ENCODE results near the gene APLF.

- no peak for TF ChIP-seq POLR2AphosphoS5 (IDR thresholded peaks at IDR 0.05; ENCODE audit: low read depth, low read length)
- TF ChIP-seq CTCF (IDR thresholded peaks at IDR 0.05; ENCODE audit: control extremely low read depth in 1 of 3, insufficient read depth in 1 of 3, low read depth in 1 of 3, low read length in 3 of 3) = no peak
- no peak for TF ChIP-seq SIX5 (IDR thresholded peaks at IDR 0.05; ENCODE audit: low read depth, low read length)
- TF ChIP-seq EZH2 (IDR thresholded peaks at IDR 0.05; ENCODE audit: low read depth, low read length, severe bottlenecking) = no peak
- no peak for TF ChIP-seq ASH2L (IDR thresholded peaks at IDR 0.05; ENCODE audit: low read length)
- no peak for TF ChIP-seq SP1 (IDR thresholded peaks at IDR 0.05; ENCODE audit: low read depth, low read length)
- no peak for TF ChIP-seq CREB1 (IDR thresholded peaks at IDR 0.05)
- no peak for TF ChIP-seq MAFK (IDR thresholded peaks at IDR 0.05; ENCODE audit: low read depth, low read length)
- TF ChIP-seq FOSL1 (IDR thresholded peaks at IDR 0.05; ENCODE audit: insufficient read depth, low read depth, low read length) = no peak
- no peak for TF ChIP-seq RAD21 (IDR thresholded peaks at IDR 0.05 in 1 of 2, conservative IDR thresholded peaks at IDR 0.05 in 1 of 2; ENCODE audit: low read depth in 2 of 2, low read length in 2 of 2)
- no peak for TF ChIP-seq CHD1 (IDR thresholded peaks at IDR 0.05; ENCODE audit: low read depth, low read length)
- TF ChIP-seq CHD2 (IDR thresholded peaks at IDR 0.05; ENCODE audit: low read length) = no peak
- no peak for TF ChIP-seq HDAC2 (IDR thresholded peaks at IDR 0.05; ENCODE audit: borderline replicate concordance in 1 of 2, low read depth in 2 of 2, low read length in 2 of 2)
Measured at GRCh38 chr2:68553098-68553497, 85.7 kb downstream of the APLF start.
